Smooth muscle cell of the umbilical artery (primary cell): ENCODE results near the gene LYPD6. TPM values are rescaled to one million over a fixed set of nuclear protein-coding genes. Genes with fewer than 3 reads are reported as not detected.

Source experiments
- total RNA-seq: library from RNA; depleted of rRNA; stranded (reverse); fragments of >200 nt; gene quantifications from 2 replicates; pipeline ENCODE4 v1.2.3, GENCODE V29; 2014

Gene LYPD6
- total RNA-seq: 7.8 and 8.6 TPM in 2 replicates

GRCh38 chr2:149330127-149331022 is at the start of gene LYPD6:
TSS of gene LYPD6 (plus strand) at chr2:149330587. CDS start at chr2:149437709, 107,122 bp downstream.

